Activated B cell treated with CpG ODN at 0.5 μM for 24 hours (primary cell): ENCODE data around the gene RNF169. TPM values are rescaled to one million over a fixed set of nuclear protein-coding genes. Genes with fewer than 3 reads are reported as not detected.
"Not testable (repeated sequence)": the region's sequence is repeated elsewhere in the genome, so short reads cannot be mapped to it uniquely, and the experiment has no call there.

Experiments
- ATAC-seq: fragments of 200-7000 bp; cut with Tn5 transposase; one replicate; pipeline ENCODE4 v1.10.0; 2021; ENCODE audit warnings: low read depth, mild to moderate bottlenecking, moderate library complexity
- CTCF ChIA-PET: fragments of 350-600 bp; sonication (Branson Sonifier 250); formaldehyde crosslinking; loops from one replicate; lab custom pipeline; 2021; ENCODE audit warnings: antibody characterized with exemption; lab: Charles Lee
- POLR2A ChIA-PET: fragments of 350-600 bp; sonication (Branson Sonifier 250); formaldehyde crosslinking; loops from one replicate; lab custom pipeline; 2021; ENCODE audit warnings: antibody characterized with exemption; lab: Charles Lee
- DNase-seq: peaks from one replicate; pipeline ENCODE4 v3.0.0; 2022
- H3K27ac Mint-ChIP-seq: one replicate; pipeline ENCODE4 v1.8.0; 2020; ENCODE audit warnings: mixed read lengths
- H3K27me3 Mint-ChIP-seq: one replicate; pipeline ENCODE4 v1.8.0; 2021; ENCODE audit warnings: mixed read lengths
- H3K36me3 Mint-ChIP-seq: one replicate; pipeline ENCODE4 v1.8.0; 2021; ENCODE audit warnings: low read depth, mixed read lengths
- H3K4me1 Mint-ChIP-seq: one replicate; pipeline ENCODE4 v1.8.0; 2021; ENCODE audit warnings: mixed read lengths
- H3K4me3 Mint-ChIP-seq: one replicate; pipeline ENCODE4 v1.8.0; 2020; ENCODE audit warnings: mild to moderate bottlenecking, mixed read lengths
- H3K9me3 Mint-ChIP-seq: one replicate; pipeline ENCODE4 v1.8.0; 2020; ENCODE audit warnings: mixed read lengths
- CTCF ChIP-seq: fragments of 200-600 bp; IDR thresholded peaks from one replicate; pipeline ENCODE4 v1.8.0; 2022; ENCODE audit warnings: antibody characterized with exemption, mild to moderate bottlenecking
- intact Hi-C: fragments of 100-400 bp; cut with micrococcal nuclease; formaldehyde crosslinking; loops from one replicate; pipeline ENCODE4 v1.15.1; 2024
- total RNA-seq: library from RNA; stranded (reverse); gene quantifications from 2 replicates; pipeline ENCODE4 v1.2.3, GENCODE V29; 2022

Gene RNF169
- total RNA-seq, 1 donor from 2014 or later: 22.2 TPM

- H3K36me3 Mint-ChIP-seq: peaks cover 89% of the 10 kb centered on the region
- CTCF ChIA-PET: interaction anchor here (1.0 kb wide), 1 partner anchor 80 kb away, joined by 3 read pairs; no protein-coding TSS in a partner anchor
- H3K9me3 Mint-ChIP-seq: peaks cover 8% of the 10 kb centered on the region
- DNase-seq (no peak), ATAC-seq (no peak)
- POLR2A ChIA-PET: no interaction called here
- no peaks in the 10 kb centered on the region for H3K27me3 Mint-ChIP-seq
- peaks cover 5% of the 10 kb centered on the region for H3K4me1 Mint-ChIP-seq
- H3K4me3 Mint-ChIP-seq: no peak overlapping the region
- no peak for TF ChIP-seq CTCF
- H3K27ac Mint-ChIP-seq: no peak overlapping the region
- intact Hi-C loops: no loop called here
Measured at GRCh38 chr11:74819400-74819799, 70.8 kb downstream of the RNF169 start.

- CTCF ChIA-PET: no interaction called here
- H3K4me1 Mint-ChIP-seq: peaks cover 5% of the 10 kb centered on the region
- intact Hi-C loops: no loop called here
- H3K27me3 Mint-ChIP-seq: no peaks in the 10 kb centered on the region
- H3K27ac Mint-ChIP-seq: no peak overlapping the region
- peaks cover 94% of the 10 kb centered on the region for H3K36me3 Mint-ChIP-seq
- POLR2A ChIA-PET: no interaction called here
- H3K4me3 Mint-ChIP-seq: no peak overlapping the region
- TF ChIP-seq CTCF: no peak
- H3K9me3 Mint-ChIP-seq: peaks cover 18% of the 10 kb centered on the region
- no peak for DNase-seq
- ATAC-seq: no peak
Measured at GRCh38 chr11:74820763-74821162, 72.1 kb downstream of the RNF169 start.

- Mint-ChIP-seq H3K27ac (no peak overlapping the region), H3K36me3 (peaks cover 94% of the 10 kb centered on the region), H3K4me1 (peaks cover 1% of the 10 kb centered on the region), H3K27me3 (no peaks in the 10 kb centered on the region), H3K9me3 (peaks cover 23% of the 10 kb centered on the region), H3K4me3 (no peak overlapping the region)
- ChIA-PET POLR2A (interaction anchor here (0.7 kb wide), 2 partner anchors 39 to 1733 kb away, joined by 3 to 4 read pairs; no protein-coding TSS in a partner anchor), CTCF (no interaction called here)
- TF ChIP-seq CTCF: no peak
- ATAC-seq: no peak
- intact Hi-C loops: no loop called here
- DNase-seq: no peak
Measured at GRCh38 chr11:74822170-74822569, 73.5 kb downstream of the RNF169 start.

- ChIA-PET POLR2A (no interaction called here), CTCF (no interaction called here)
- no peak overlapping the region for H3K27ac Mint-ChIP-seq
- ATAC-seq: no peak
- no peak overlapping the region for H3K4me3 Mint-ChIP-seq
- peaks cover 34% of the 10 kb centered on the region for H3K9me3 Mint-ChIP-seq
- peaks cover 94% of the 10 kb centered on the region for H3K36me3 Mint-ChIP-seq
- H3K27me3 Mint-ChIP-seq: no peaks in the 10 kb centered on the region
- intact Hi-C loops: no loop called here
- TF ChIP-seq CTCF: no peak
- no peak for DNase-seq
- no peaks in the 10 kb centered on the region for H3K4me1 Mint-ChIP-seq
Measured at GRCh38 chr11:74824285-74824982, 75.8 kb downstream of the RNF169 start.

- DNase-seq, H3K27me3 Mint-ChIP-seq, H3K4me1 Mint-ChIP-seq, ATAC-seq, CTCF ChIA-PET, intact Hi-C loops, H3K4me3 Mint-ChIP-seq, POLR2A ChIA-PET, H3K27ac Mint-ChIP-seq: not testable (repeated sequence)
- Mint-ChIP-seq H3K9me3 (peaks cover 37% of the 10 kb centered on the region), H3K36me3 (peaks cover 94% of the 10 kb centered on the region)
Measured at GRCh38 chr11:74825596-74825995, 76.9 kb downstream of the RNF169 start.
